NCI-H510A treated with DMSO at 0.1 percent for 48 hours (cell line): ENCODE results near the gene CCDC8.
A peak's percentile ranks its signal among the peaks of the same experiment; 100 is the strongest.
"Not testable (repeated sequence)": the region's sequence is repeated elsewhere in the genome, so short reads cannot be mapped to it uniquely, and the experiment has no call there.

Experiments used
- DNase-seq: peaks from one replicate; lab custom pipeline; 2025; lab: John Stamatoyannopoulos, UW

The CCDC8 gene

DNA sequence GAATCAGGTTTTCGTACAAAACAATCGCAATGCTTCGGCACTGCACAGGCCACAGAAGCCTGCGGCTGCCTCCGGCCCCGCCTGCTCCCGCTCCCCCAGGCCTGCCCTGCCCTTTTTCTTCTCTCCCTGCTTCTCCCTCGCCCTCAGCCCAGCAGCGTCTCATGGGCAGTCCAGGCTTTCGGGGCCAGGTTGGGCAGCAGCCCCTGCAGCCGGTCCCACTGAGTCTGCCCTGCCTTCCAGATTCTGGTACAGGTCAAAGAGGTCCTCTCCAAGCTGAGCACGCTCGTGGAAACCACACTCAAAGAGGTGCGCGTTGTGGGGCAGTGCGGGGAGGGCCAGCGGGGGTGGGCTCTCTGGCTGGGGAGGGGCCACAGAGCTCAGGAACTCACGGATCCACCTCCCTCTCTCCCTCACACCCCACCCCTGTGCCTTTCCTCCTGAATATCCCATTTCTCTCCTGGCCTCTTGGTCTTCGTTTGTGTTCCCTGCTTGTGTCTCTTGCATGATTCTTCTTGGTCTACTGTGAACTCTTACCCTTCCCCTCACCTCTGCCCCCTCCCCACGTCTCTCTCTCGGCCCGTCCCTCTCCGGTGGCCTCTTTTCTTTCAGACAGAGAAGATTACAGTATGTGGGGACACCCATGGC, 30.1 kb downstream of the CCDC8 start:
- no peak for DNase-seq

DNA sequence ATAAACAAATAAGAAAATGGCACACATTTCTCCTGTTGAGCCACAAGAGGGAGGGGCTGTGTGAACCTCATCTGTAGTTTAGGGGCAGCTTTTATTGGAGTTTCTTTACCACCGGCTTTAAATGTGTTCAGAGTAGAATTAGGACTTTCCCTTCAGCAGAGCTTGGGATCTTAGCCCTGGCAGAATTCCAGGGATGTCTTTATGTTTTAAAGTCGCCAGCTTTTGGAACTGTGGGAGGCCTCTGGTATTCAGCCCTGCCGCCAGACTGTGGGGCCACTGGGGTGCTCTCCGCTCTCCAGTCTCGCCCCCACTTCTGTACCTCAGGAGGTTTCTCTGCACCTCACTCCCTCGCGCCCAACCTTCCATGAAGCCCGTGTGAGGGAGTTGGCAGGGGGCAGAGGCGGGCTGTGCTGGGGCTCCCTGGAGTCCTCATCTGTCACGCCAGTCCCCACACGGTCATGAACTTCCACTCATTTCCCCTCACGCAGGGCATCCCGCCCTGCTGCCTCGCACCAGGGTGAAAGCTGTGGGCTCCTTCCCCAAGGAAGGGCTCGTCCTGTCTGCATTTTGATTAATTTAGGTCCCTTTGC, 31.5 kb downstream of the CCDC8 start:
- no peak for DNase-seq

DNA sequence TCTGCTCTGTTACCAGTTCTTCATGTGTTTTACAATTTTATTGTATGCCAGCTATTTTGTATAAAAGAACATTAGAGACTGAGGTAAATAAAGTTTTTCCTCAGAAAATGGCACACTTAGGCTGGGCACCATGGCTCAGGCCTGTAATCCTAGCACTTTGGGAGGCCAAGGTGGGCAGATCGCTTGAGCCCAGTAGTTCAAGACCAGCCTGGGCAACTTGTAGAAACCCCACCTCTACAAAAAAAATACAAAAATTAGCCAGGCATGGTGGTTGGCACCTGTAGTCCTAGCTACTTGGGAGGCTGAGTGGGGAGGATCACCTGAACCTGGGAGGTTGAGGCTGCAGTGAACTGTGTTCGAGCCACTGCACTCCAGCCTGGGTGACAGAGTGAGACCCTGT, 32.0 kb downstream of the CCDC8 start:
- DNase-seq: no peak

DNA sequence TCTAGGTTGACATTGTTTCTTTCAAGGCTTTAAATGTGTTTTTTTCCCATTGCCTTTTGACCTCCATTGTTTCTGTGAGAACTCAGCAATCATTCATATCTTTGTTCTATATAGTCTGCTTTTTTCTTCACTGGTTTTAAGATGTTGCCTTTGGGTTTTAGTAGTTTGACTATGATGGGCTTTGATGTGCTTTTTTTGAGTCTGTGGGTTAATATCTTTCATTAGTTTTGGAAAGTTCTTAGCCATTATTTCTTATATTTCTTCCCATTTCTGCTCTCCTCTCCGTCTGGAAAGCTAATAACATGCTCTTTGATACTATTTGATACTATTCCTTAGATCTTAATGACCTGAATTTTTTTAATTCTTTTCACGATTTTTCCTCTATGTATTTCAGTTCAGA, 32.7 kb downstream of the CCDC8 start:
- no peak for DNase-seq

DNA sequence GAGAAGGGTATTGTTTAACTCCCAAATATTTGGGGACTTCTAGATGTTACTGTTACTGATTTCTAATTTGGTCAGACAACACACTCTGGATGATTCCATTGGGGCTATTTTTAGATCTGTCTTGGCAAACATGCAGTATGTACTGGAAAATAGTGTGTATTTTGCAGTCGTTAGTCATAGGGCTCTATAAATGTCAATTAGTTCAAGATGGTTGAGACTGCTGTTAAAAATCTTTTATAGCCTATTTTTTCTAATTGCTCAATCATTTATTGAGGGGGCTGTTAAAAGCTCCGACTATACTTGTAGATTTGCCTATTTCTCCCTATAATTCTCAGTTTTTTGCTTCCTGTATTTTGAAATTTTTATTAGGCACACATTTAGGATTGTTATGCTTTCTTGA, 35.1 kb downstream of the CCDC8 start:
- DNase-seq: no peak

DNA sequence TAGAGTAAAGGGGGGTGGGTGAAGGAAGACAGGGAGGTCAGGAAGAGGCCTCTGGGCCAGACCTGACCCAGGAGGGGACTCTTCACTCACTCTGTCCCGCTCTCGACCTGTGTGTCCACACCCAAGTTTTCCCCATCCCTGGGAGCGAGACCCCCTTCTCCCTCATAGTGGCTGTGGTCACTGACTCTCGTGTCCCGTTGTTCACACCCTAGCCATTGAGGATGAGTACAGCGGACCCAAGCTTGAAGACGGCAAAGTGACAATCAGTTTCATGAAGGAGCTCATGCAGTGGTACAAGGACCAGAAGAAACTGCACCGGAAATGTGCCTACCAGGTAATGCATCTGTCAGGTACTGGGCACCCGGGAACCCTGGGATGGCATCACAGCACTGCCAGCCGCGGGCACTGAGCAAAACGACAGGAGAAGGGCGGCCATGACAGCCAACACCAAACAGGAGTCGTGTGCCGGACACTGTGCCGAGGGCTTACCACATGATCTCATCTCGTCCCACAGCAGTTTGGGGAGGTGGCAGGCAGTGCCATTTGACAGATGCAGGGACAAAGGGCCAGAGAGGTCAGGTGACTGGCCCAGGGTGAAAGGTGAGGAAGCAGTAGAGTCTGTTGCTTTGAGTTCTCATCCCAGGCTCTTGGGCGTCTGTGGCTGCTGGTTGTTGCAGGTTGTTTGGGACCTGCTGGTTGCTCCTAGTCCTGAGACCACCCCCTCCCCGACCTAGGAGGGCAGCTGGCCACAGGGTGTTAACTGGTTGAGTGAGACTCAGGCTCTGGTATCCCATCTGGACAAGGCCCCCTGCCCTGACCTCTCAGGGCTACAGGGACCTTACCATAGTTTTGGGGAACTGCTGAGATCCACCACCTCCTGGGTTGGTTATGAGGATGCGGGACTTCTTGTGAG, 36.9 kb downstream of the CCDC8 start:
- DNase-seq: no peak

DNA sequence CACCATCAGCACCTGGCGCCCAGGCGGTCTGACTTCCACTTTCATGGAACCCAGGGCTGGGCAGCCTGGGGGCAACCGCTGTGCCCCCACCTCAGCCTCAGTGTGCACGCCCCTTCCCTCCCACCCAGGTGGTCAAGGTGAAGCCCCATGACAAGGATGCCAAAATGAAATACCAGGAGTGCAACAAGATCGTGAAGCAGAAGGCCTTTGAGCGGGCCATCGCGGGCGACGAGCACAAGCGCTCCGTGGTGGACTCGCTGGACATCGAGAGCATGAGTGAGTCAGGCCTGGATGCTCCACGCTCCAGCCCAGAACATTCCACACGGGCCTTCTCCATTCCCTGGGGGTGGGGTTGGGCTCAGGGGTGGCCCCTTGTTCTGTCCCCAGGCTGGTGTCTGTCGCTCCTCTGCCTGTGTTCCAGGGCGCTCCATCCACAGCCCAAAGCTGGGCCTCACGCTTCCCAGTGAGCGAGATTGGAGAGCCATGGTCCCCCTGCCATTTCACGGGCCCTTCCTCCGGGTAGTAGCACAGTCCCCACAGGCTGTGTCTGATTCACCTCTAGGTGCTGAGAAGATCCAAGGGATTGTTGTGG, 37.8 kb downstream of the CCDC8 start:
- not testable (repeated sequence) for DNase-seq

DNA sequence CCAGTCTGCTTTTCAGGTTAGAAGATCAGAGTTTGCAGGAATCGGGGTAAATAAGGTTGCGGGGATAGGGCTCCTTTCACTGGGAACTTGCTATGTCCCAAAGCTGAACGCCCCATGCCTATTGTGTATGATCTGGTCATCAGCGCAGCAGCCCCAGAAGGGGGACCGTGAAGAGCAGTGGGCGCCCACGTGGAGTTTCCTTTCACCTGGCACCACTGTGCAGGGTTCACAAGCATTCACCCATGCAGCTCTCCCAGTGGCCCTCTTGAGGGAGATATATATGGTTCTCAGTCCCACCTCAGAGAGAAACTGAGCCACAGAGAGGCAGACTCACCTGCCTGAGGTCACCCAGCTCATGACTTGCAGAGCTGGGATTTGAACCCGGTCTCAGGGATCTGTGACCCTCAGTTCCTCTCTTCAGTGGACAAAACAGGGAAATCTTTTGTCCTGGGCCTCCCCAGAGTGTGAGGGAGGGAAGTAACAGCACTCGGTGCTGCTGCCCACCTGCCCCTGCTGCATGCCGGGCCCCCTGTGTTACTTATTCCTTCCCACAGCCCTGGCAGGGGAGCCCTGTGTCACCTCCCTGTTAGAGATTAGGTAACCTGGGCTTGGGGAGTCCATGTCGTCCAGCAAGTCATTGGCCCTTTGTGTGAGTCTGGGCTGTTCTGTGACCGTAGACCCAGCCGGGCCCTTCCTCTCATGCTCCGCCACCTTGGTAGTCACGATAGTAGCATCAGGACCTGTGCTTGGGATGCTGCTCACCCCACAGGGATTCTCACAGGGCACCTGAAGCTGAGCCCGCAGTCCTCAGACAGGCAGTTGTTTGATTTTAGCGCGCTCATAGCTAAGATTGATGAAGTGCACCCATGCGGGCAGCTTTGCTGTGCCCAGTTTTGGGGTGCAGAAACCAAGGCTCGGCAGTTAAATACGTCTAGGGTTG, 38.6 kb downstream of the CCDC8 start:
- DNase-seq: no peak

DNA sequence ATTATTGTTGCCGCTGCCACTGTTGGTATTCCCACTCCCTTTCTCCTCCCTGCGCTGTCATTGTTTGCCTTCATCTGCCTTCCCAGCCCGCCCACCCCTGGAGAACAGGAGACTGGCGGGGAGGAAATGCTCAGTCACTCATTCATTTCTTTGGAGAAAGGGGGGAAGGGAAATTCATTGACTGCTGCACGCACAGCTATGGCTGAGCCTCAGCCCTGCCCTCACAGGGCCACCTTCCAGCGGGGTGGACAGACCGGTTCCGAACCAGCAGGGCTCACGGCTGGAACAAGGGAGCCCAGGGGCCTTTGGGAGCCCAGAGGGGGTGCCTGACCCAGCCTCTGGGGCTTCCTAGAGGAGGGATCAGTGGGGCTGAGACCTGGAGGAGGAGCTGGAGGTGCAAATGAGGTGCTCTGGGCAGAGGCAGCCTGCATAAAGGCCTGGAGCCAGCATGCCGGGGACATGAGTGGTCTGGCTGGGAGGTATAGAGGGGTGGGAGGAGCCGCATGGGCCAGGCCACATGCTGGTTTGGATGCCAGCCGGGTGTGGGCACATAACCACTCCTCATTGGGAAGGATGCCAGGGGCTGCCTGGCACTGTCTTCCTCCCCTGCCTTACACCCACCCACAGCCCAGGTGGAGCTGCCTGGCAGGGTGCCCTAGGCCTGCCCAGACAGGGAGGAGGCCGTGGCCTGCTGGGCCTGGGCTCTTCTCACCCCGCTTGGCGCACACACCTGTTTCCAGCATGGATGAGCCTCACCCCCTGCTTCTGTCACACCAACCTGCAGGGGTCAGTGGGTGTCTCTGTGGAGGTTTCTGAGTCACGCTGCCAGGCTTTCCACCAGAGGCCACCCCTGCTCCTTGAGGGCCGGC, 39.6 kb downstream of the CCDC8 start:
- DNase-seq: peak; percentile 89

DNA sequence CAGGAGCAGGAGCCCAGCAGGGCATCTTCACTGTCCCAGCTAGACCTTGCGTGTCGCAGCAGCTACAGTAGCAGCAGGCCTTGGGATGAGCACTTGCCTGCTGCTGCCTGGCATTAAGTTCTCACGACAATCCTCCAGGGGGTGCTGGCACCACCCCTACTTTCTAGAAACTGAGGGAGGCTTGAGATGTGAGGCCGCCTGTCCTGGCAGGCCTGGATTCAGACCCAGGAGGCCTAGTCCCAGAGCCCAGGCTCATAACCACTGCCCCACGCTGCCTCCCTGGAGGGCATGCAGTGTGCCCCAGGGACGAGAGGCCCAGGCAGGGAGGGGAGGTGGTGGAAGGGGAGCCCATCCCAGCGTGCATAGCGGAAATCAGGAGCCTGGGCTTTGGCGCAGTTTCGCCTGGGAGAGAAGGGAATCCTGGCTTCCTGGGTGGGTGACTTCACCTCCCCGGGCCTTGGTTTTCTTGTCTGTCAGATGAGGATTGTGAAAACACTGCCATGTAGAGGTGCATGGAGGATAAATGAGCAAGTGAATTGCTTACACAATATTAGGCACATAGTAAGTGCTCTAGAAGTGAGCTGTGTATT, 40.4 kb downstream of the CCDC8 start:
- DNase-seq: peak; percentile 19

DNA sequence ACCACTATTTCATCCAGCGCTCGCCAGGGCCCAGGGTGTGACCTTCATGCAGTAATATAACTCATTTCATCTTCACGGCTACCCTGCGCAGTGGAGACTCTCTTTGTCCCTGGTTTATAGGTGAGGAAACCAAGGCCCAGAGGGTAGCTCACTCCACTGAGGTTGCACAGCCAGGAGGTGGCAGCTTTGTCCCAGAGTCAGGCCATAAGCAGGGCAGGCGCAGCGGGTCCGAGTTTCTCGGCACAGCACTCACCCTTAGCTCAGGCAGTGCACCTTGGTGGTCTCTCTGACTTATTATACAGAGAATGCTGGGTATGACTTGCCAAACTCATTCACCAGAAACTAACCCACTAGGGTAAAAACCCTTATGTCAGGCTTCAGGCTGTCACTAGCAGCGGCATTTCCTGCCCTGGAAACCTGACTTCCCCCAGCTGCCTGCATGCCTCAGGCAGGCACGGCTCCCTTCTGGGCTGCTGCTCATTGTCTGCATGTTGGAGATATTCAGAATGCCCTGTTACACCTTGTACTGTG, 41.9 kb downstream of the CCDC8 start:
- DNase-seq: no peak

DNA sequence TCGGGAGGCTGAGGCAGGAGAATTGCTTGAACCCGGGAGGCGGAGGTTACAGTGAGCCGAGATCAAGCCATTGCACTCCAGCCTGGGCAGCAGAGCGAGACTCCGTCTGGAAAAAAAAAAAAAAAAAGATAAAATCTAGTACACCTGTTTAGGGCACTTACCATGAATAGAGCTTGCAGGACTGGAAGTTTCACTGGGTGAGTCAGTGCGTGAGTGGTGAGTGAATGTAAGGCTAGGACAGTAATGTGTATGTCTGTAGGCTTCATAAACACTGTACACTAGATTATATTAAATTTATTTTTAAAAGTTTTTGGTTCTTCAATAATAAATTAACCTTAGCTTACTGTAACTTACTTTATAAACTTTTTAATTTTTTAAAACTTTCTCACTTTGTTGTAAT, 43.5 kb downstream of the CCDC8 start:
- DNase-seq: no peak

DNA sequence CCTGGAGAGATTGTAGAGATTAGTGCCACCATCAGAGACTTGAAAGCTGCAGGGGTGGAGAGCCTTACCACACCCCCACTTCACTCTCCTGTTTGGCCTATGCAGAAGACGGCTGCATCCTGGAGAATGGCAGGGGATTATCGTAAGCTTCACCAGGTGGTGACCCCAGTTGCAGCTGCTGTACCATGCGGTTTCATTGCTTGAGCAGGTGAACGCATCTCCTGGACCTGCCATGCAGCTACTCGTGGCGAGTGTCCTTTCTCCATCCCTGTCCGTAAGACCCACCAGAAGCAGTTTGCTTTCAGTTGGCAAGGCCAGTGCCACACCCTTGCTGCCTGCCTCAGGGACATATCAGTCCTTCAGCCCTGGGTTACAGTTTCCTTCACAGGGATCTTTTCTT, 45.2 kb downstream of the CCDC8 start:
- DNase-seq: no peak

DNA sequence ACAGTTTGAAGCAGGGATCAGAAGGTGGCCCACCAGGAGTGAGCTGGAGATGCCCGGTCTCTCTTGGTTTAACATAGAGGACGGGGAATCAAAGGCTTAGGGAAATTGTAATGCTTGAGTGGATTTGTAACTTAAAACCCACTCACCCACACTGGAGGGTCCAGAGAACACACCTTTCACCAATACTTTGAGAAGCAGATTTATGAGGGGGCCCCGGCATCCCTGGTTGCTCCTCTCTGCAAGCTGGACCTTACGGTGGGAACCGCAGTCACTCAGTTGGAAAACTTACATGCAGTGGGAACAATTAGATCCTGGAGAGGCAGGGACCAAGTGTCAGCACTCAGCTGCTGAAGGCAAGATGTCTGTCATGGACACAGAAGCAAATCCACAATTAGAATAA, 45.9 kb downstream of the CCDC8 start:
- DNase-seq: no peak

DNA sequence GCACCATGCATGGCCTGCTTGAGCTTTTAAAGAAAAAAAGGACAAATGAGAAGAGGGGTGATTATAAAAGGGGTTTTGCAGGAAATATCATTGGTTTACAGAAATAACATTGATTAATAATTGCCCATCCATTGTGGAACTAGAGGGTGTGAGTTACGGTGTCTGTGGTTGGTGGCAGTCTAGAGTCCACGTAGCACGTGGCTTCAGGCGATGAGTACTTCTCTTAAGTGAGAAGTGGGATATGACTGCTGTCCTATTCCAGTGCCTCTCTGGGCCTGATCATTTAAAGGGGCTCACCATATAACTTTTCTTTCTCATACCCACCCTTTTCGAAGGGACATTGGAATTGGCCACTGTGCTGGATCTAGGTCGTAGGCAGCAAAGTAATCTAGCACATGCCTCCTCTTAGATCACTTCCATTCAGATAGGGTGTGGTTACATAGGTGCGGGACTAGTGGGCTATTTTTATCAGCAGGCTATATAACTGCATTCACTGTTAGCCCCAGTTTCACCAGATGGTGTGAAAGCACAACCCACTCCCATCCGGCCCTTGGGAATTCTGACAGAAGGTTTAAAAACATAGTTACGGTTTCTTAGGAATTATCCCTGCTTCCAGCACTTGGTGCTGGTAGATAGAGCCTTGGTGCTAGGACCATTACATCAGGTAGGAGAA, 46.6 kb downstream of the CCDC8 start:
- DNase-seq: no peak

DNA sequence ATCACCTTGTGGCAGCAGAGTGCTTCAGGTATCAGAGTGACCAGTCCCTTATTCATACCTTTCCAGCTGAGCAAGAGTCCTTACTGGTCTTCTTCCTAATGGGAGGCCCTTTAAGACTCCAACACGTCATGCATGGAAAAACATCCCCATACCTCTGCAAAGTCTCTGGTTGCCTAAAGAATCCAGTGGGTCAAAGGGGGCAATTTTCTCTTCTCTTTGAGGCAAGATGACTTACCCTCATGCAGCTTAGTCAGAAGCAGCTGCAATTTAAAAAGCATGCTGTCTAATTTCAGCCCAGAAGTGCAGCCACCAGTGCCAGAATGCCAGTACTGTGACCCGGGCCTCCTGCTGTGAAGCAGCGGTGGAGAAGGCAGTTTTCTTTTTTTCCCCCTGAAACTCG, 47.8 kb downstream of the CCDC8 start:
- DNase-seq: no peak

DNA sequence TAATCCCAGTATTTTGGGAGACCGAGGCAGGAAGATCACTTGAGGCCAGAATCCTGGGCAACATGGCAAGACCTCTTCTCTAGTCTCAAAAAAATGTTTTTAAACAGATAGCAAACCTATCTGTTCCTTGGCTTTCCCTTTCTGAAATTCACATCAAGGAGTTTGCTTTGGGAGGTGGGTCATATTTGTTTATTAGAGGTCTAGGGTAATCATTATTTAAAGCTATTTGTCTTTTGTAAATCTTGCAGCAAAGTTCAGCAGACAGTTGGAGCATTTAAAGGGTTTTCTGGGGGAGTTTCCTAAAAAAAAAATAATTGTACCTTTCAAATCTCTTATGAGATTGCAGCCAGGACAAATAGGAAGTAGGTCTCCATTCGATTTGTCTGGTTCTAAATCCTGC, 49.0 kb downstream of the CCDC8 start:
- no peak for DNase-seq

DNA sequence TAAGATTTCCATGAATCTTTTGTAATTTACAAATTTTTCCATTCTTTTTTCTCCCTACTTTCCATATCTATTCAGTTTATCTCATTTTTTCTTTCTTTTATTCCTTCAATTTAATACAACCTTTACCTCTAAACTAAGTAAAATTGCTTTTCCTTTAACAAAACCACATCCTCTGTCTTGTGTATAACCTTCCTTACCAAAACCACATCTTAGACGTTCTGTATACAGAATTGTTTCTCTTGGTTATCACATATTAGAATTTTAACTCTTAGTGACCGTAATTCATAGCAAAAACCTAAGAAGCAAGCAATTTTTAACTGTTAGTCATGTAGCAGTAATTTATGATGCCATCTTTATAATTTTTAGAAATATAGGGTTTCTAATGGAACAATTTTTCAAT, 51.4 kb downstream of the CCDC8 start:
- DNase-seq: no peak
